ENCODE data around the gene ZNF438. TPM values are rescaled to one million over a fixed set of nuclear protein-coding genes. Genes with fewer than 3 reads are reported as not detected.

ZNF438 gene
- polyA plus RNA-seq, result 7.3 TPM
- long read RNA-seq, donor 1, result 0 reads
- long read RNA-seq, donor 2, result 0 reads
- long read RNA-seq, donor 3, result 0 reads
- long read RNA-seq, donor 4, result 0 reads
- long read RNA-seq, donor 5, result 0 reads
- long read RNA-seq, donor 6, partial matches to known transcripts, result 6 of 6 reads
- long read RNA-seq, donor 6, other reads (novel, unspliced or antisense), result 0 of 6 reads
- long read RNA-seq, donor 7, result 0 reads
- long read RNA-seq, donor 8, result 0 reads
- long read RNA-seq, donor 9, result 0 reads
- long read RNA-seq, donor 10, partial matches to known transcripts, result 7 of 8 reads
- long read RNA-seq, donor 10, other reads (novel, unspliced or antisense), result 0 of 8 reads
- long read RNA-seq, donor 11, partial matches to known transcripts, result 0 of 1 reads
- long read RNA-seq, donor 11, other reads (novel, unspliced or antisense), result 0 of 1 reads

- Histone ChIP-seq H3K36me3 (ENCODE audit: control insufficient read depth, insufficient read depth, low read length) (no peaks in the 10 kb centered on the region), H3K27ac (ENCODE audit: low read length) (peak within 1 kb of the TSS; percentile 100), H3K27me3 (ENCODE audit: control insufficient read depth, insufficient read depth, low read length) (no peaks in the 10 kb centered on the region), H3K4me3 (ENCODE audit: low read length) (peak within 1 kb of the TSS; percentile 91), H3K4me1 (ENCODE audit: control insufficient read depth, insufficient read depth, low read length) (peaks cover 6% of the 10 kb centered on the region), H3K9me3 (ENCODE audit: control insufficient read depth, low read depth, low read length) (no peaks in the 10 kb centered on the region)
- DNase-seq, result peak; percentile 97 to 98
- no CpG with 5 or more reads among the region's 66 CpGs for WGBS (ENCODE audit: insufficient coverage, low lambda C conversion rate)
Measured at GRCh38 chr10:31031558-31032257, at the start of gene ZNF438. Gene ZNF438 (minus strand): TSS chr10:31031865. CDS start chr10:30877034, 154,831 bp downstream.

- no peaks in the 10 kb centered on the region for H3K27me3 ChIP-seq (ENCODE audit: control insufficient read depth, insufficient read depth, low read length)
- WGBS (ENCODE audit: insufficient coverage, low lambda C conversion rate), result 100% methylated on average over 1 of the region's 6 CpGs
Measured at GRCh38 chr10:31076610-31076988, 44.9 kb upstream of the ZNF438 start.

GRCh38 chr10:31075881-31076609 lies 44.4 kb upstream of the ZNF438 start:
- H3K4me1 ChIP-seq (ENCODE audit: control insufficient read depth, insufficient read depth, low read length), result no peaks in the 10 kb centered on the region
- H3K4me3 ChIP-seq (ENCODE audit: low read length), result no peak overlapping the region
- DNase-seq, result no peak
- no peaks in the 10 kb centered on the region for H3K36me3 ChIP-seq (ENCODE audit: control insufficient read depth, insufficient read depth, low read length)
- no CpG with 5 or more reads among the region's 3 CpGs for WGBS (ENCODE audit: insufficient coverage, low lambda C conversion rate)
- no peaks in the 10 kb centered on the region for H3K9me3 ChIP-seq (ENCODE audit: control insufficient read depth, low read depth, low read length)
- no peak overlapping the region for H3K27ac ChIP-seq (ENCODE audit: low read length)
- no peaks in the 10 kb centered on the region for H3K27me3 ChIP-seq (ENCODE audit: control insufficient read depth, insufficient read depth, low read length)

More at GRCh38 chr10:31076610-31076988, 44.9 kb upstream of the ZNF438 start:
- no peak for DNase-seq
- no peak overlapping the region for H3K27ac ChIP-seq (ENCODE audit: low read length)
- H3K4me3 ChIP-seq (ENCODE audit: low read length), result no peak overlapping the region
- H3K4me1 ChIP-seq (ENCODE audit: control insufficient read depth, insufficient read depth, low read length), result no peaks in the 10 kb centered on the region
- H3K9me3 ChIP-seq (ENCODE audit: control insufficient read depth, low read depth, low read length), result no peaks in the 10 kb centered on the region
- H3K36me3 ChIP-seq (ENCODE audit: control insufficient read depth, insufficient read depth, low read length), result no peaks in the 10 kb centered on the region

- H3K27me3 ChIP-seq (ENCODE audit: control insufficient read depth, insufficient read depth, low read length), result no peaks in the 10 kb centered on the region
- no peaks in the 10 kb centered on the region for H3K36me3 ChIP-seq (ENCODE audit: control insufficient read depth, insufficient read depth, low read length)
- DNase-seq, result no peak
- no CpG with 5 or more reads among the region's 4 CpGs for WGBS (ENCODE audit: insufficient coverage, low lambda C conversion rate)
- H3K4me1 ChIP-seq (ENCODE audit: control insufficient read depth, insufficient read depth, low read length), result no peaks in the 10 kb centered on the region
- H3K4me3 ChIP-seq (ENCODE audit: low read length), result no peak overlapping the region
- H3K27ac ChIP-seq (ENCODE audit: low read length), result no peak overlapping the region
- no peaks in the 10 kb centered on the region for H3K9me3 ChIP-seq (ENCODE audit: control insufficient read depth, low read depth, low read length)
Measured at GRCh38 chr10:31075434-31075833, 43.8 kb upstream of the ZNF438 start.

- no peaks in the 10 kb centered on the region for H3K4me1 ChIP-seq (ENCODE audit: control insufficient read depth, insufficient read depth, low read length)
- DNase-seq, result no peak
- H3K27me3 ChIP-seq (ENCODE audit: control insufficient read depth, insufficient read depth, low read length), result no peaks in the 10 kb centered on the region
- H3K27ac ChIP-seq (ENCODE audit: low read length), result no peak overlapping the region
- WGBS (ENCODE audit: insufficient coverage, low lambda C conversion rate), result no CpG with 5 or more reads among the region's 5 CpGs
- no peak overlapping the region for H3K4me3 ChIP-seq (ENCODE audit: low read length)
- H3K9me3 ChIP-seq (ENCODE audit: control insufficient read depth, low read depth, low read length), result no peaks in the 10 kb centered on the region
- no peaks in the 10 kb centered on the region for H3K36me3 ChIP-seq (ENCODE audit: control insufficient read depth, insufficient read depth, low read length)
Measured at GRCh38 chr10:31074722-31075086, 43.0 kb upstream of the ZNF438 start.

GRCh38 chr10:31073996-31074721 lies 42.5 kb upstream of the ZNF438 start:
- H3K27me3 ChIP-seq (ENCODE audit: control insufficient read depth, insufficient read depth, low read length), result no peaks in the 10 kb centered on the region
- no peaks in the 10 kb centered on the region for H3K36me3 ChIP-seq (ENCODE audit: control insufficient read depth, insufficient read depth, low read length)
- no peaks in the 10 kb centered on the region for H3K4me1 ChIP-seq (ENCODE audit: control insufficient read depth, insufficient read depth, low read length)
- 90% methylated on average over 1 of the region's 5 CpGs for WGBS (ENCODE audit: insufficient coverage, low lambda C conversion rate)
- no peaks in the 10 kb centered on the region for H3K9me3 ChIP-seq (ENCODE audit: control insufficient read depth, low read depth, low read length)
- H3K4me3 ChIP-seq (ENCODE audit: low read length), result no peak overlapping the region
- H3K27ac ChIP-seq (ENCODE audit: low read length), result no peak overlapping the region
- no peak for DNase-seq

GRCh38 chr10:31073211-31073610 lies 41.5 kb upstream of the ZNF438 start:
- no peak overlapping the region for H3K27ac ChIP-seq (ENCODE audit: low read length)
- WGBS (ENCODE audit: insufficient coverage, low lambda C conversion rate), result 80% methylated on average over 1 of the region's 5 CpGs

GRCh38 chr10:31072451-31072850 lies 40.8 kb upstream of the ZNF438 start:
- Histone ChIP-seq H3K27me3 (ENCODE audit: control insufficient read depth, insufficient read depth, low read length) (no peaks in the 10 kb centered on the region), H3K4me1 (ENCODE audit: control insufficient read depth, insufficient read depth, low read length) (no peaks in the 10 kb centered on the region), H3K4me3 (ENCODE audit: low read length) (no peak overlapping the region), H3K36me3 (ENCODE audit: control insufficient read depth, insufficient read depth, low read length) (no peaks in the 10 kb centered on the region), H3K27ac (ENCODE audit: low read length) (no peak overlapping the region), H3K9me3 (ENCODE audit: control insufficient read depth, low read depth, low read length) (no peaks in the 10 kb centered on the region)
- DNase-seq, result no peak
- WGBS (ENCODE audit: insufficient coverage, low lambda C conversion rate), result 100% methylated on average over 2 of the region's 2 CpGs

More at GRCh38 chr10:31073211-31073610, 41.5 kb upstream of the ZNF438 start:
- Histone ChIP-seq H3K9me3 (ENCODE audit: control insufficient read depth, low read depth, low read length) (no peaks in the 10 kb centered on the region), H3K4me1 (ENCODE audit: control insufficient read depth, insufficient read depth, low read length) (no peaks in the 10 kb centered on the region), H3K36me3 (ENCODE audit: control insufficient read depth, insufficient read depth, low read length) (no peaks in the 10 kb centered on the region), H3K4me3 (ENCODE audit: low read length) (no peak overlapping the region), H3K27me3 (ENCODE audit: control insufficient read depth, insufficient read depth, low read length) (no peaks in the 10 kb centered on the region)
- DNase-seq, result no peak

- Histone ChIP-seq H3K4me3 (ENCODE audit: low read length) (no peak overlapping the region), H3K4me1 (ENCODE audit: control insufficient read depth, insufficient read depth, low read length) (no peaks in the 10 kb centered on the region), H3K27me3 (ENCODE audit: control insufficient read depth, insufficient read depth, low read length) (no peaks in the 10 kb centered on the region), H3K27ac (ENCODE audit: low read length) (no peak overlapping the region), H3K36me3 (ENCODE audit: control insufficient read depth, insufficient read depth, low read length) (no peaks in the 10 kb centered on the region), H3K9me3 (ENCODE audit: control insufficient read depth, low read depth, low read length) (no peaks in the 10 kb centered on the region)
- DNase-seq, result no peak
- no CpG with 5 or more reads among the region's 6 CpGs for WGBS (ENCODE audit: insufficient coverage, low lambda C conversion rate)
Measured at GRCh38 chr10:31071232-31072005, 39.8 kb upstream of the ZNF438 start.

Measured in large intestine (tissue), 12 donors.